Measurements from ENCODE around the gene PRKN.

PRKN gene

GRCh38 chr6:162019349-162019748 is 708.2 kb downstream of the PRKN start:
- DNase-seq = no peak

GRCh38 chr6:162017536-162017935 is 710.0 kb downstream of the PRKN start:
- no peak for DNase-seq

GRCh38 chr6:162014069-162014811 is 713.3 kb downstream of the PRKN start:
- no peak for DNase-seq

GRCh38 chr6:162005372-162005771 is 722.2 kb downstream of the PRKN start:
- no peak for DNase-seq

GRCh38 chr6:161996783-161997182 is 730.8 kb downstream of the PRKN start:
- DNase-seq = no peak

GRCh38 chr6:161985876-161986423 is 741.6 kb downstream of the PRKN start:
- DNase-seq = no peak

- DNase-seq = no peak
Observed at GRCh38 chr6:161984713-161985112, 742.9 kb downstream of the PRKN start.

- no peak for DNase-seq
Observed at GRCh38 chr6:161976553-161976952, 751.0 kb downstream of the PRKN start.

GRCh38 chr6:161973064-161973463 is 754.5 kb downstream of the PRKN start:
- no peak for DNase-seq

GRCh38 chr6:161971043-161971442 is 756.5 kb downstream of the PRKN start:
- DNase-seq = no peak

GRCh38 chr6:161963634-161964234 is 763.8 kb downstream of the PRKN start:
- DNase-seq = no peak

- no peak for DNase-seq
Observed at GRCh38 chr6:161963181-161963580, 764.4 kb downstream of the PRKN start.

- DNase-seq = no peak
Observed at GRCh38 chr6:161961796-161962195, 765.8 kb downstream of the PRKN start.

GRCh38 chr6:161961046-161961445 is 766.5 kb downstream of the PRKN start:
- DNase-seq = no peak

- no peak for DNase-seq
Observed at GRCh38 chr6:161959072-161959471, 768.5 kb downstream of the PRKN start.

- no peak for DNase-seq
Observed at GRCh38 chr6:161956082-161956481, 771.5 kb downstream of the PRKN start.

- no peak for DNase-seq
Observed at GRCh38 chr6:161954699-161955276, 772.8 kb downstream of the PRKN start.

- DNase-seq = no peak
Observed at GRCh38 chr6:161954077-161954476, 773.5 kb downstream of the PRKN start.

- no peak for DNase-seq
Observed at GRCh38 chr6:161951126-161951525, 776.4 kb downstream of the PRKN start.

GRCh38 chr6:161949531-161949930 is 778.0 kb downstream of the PRKN start:
- no peak for DNase-seq

GRCh38 chr6:161948462-161948861 is 779.1 kb downstream of the PRKN start:
- DNase-seq = no peak

GRCh38 chr6:161947371-161947770 is 780.2 kb downstream of the PRKN start:
- no peak for DNase-seq

GRCh38 chr6:161946461-161946860 is 781.1 kb downstream of the PRKN start:
- no peak for DNase-seq

GRCh38 chr6:161943561-161943960 is 784.0 kb downstream of the PRKN start:
- DNase-seq = no peak
